Prostate gland (tissue), 2 donors: ENCODE results near the gene SMIM35. TPM values are rescaled to one million over a fixed set of nuclear protein-coding genes. Genes with fewer than 3 reads are reported as not detected.

ENCODE experiments used
- DNase-seq: peaks from one replicate; pipeline ENCODE4 v3.0.0-alpha.2; 2019; ENCODE audit warnings: low spot score
- H3K27ac ChIP-seq, 2 donors: fragments of 200-600 bp; sonication (generic); 2 replicates each; pipeline ENCODE4 v1.5.1; 2017 to 2019
- H3K27me3 ChIP-seq: fragments of 200-600 bp; sonication (generic); replicated peaks from 2 replicates; pipeline ENCODE4 v1.5.1; 2019; ENCODE audit not compliant: insufficient read depth
- H3K36me3 ChIP-seq, 2 donors: fragments of 200-600 bp; sonication (generic); 1 replicate in 1 of 2; 2 replicates in 1 of 2; pipeline versions ENCODE4 v1.5.1 to v1.8.1; 2017 to 2019
- H3K4me1 ChIP-seq: fragments of 200-600 bp; sonication (generic); replicated peaks from 2 replicates; pipeline ENCODE4 v1.5.1; 2019
- H3K4me3 ChIP-seq, 2 donors: fragments of 200-600 bp; sonication (generic); 2 replicates each; pipeline ENCODE4 v1.5.1; 2017 to 2019
- H3K9me3 ChIP-seq: fragments of 200-600 bp; sonication (generic); 2 replicates; pipeline ENCODE4 v1.5.1; 2017
- CTCF ChIP-seq, 4 experiments: fragments of 200-600 bp in 2 of 4; fragments of 450-650 bp in 2 of 4; sonication (generic) in 2 of 4; IDR thresholded peaks; 1 replicate in 3 of 4; 2 replicates in 1 of 4; pipeline ENCODE4 v1.5.1; 2016 to 2019; ENCODE audit warnings: antibody characterized with exemption in 4 of 4, mild to moderate bottlenecking in 2 of 4, moderate library complexity in 2 of 4
- POLR2A ChIP-seq: fragments of 450-650 bp; IDR thresholded peaks from one replicate; pipeline ENCODE4 v1.6.1; 2016; ENCODE audit warnings: antibody characterized with exemption, mild to moderate bottlenecking
- POLR2AphosphoS5 ChIP-seq: sonication (generic); formaldehyde crosslinking; IDR thresholded peaks from one replicate; pipeline ENCODE4 v1.6.1; 2017; ENCODE audit warnings: antibody characterized with exemption
- WGBS: methylation state at CpG from one replicate; pipeline ENCODE4 v1.1.5; 2018; 5-methylcytosine and 5-hydroxymethylcytosine counted together
- intact Hi-C: fragments of 100-400 bp; cut with DNase I; formaldehyde crosslinking; loops from one replicate; pipeline ENCODE4 v1.14.2; 2022
- total RNA-seq, 2 donors: library from RNA; depleted of rRNA; stranded (reverse); fragments of >200 nt; gene quantifications; one replicate each; pipeline ENCODE4 v1.1.0, GENCODE V29; 2016

The SMIM35 gene
- total RNA-seq, 2 donors from 2014 or later = 0.09 TPM; not detected in 1

DNA sequence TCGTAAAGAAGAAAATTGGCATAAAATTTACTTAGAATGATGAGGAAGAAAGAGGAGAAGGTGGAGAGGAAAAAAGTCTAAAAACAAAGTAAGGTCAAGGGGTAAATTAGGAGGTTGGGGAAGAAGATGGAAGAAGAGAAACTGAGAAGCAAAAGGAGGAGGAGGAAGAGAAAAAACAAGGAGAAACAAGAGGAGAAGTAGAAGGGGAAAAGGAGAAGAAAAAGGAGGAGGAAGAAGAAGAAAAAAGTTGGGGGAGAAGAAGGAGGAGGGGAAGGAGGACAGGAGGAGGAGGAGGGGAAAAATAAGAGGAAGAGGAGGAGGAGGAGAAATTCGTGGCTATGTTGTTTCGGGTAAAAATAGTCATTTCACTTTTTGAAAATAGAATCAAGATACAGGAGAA lies 58.1 kb downstream of the SMIM35 start:
- intact Hi-C loops = no loop called here
- H3K9me3 ChIP-seq = no peaks in the 10 kb centered on the region
- no peaks in the 10 kb centered on the region for H3K36me3 ChIP-seq
- H3K27me3 ChIP-seq = peaks cover 2% of the 10 kb centered on the region
- no peak overlapping the region for H3K27ac ChIP-seq
- no peak overlapping the region for H3K4me3 ChIP-seq
- 76% methylated on average over 3 of the region's 3 CpGs for WGBS
- no peak for DNase-seq
- TF ChIP-seq POLR2AphosphoS5 (no peak), CTCF (IDR thresholded peaks at IDR 0.05) (no peak), POLR2A (no peak)
- no peaks in the 10 kb centered on the region for H3K4me1 ChIP-seq

GRCh38 chr11:118027694-118028093 lies 59.1 kb downstream of the SMIM35 start:
- H3K36me3 ChIP-seq = no peaks in the 10 kb centered on the region
- H3K4me1 ChIP-seq = no peaks in the 10 kb centered on the region
- no peak for DNase-seq
- H3K4me3 ChIP-seq = no peak overlapping the region
- no peaks in the 10 kb centered on the region for H3K9me3 ChIP-seq
- intact Hi-C loops = no loop called here
- H3K27ac ChIP-seq = no peak overlapping the region
- peaks cover 2% of the 10 kb centered on the region for H3K27me3 ChIP-seq
- WGBS = 93% methylated on average over 4 of the region's 4 CpGs
- TF ChIP-seq CTCF (IDR thresholded peaks at IDR 0.05) (no peak), POLR2AphosphoS5 (no peak), POLR2A (no peak)

GRCh38 chr11:118021146-118021545 lies 65.6 kb downstream of the SMIM35 start:
- DNase-seq = no peak
- TF ChIP-seq CTCF (IDR thresholded peaks at IDR 0.05) (no peak), POLR2AphosphoS5 (no peak), POLR2A (no peak)

DNA sequence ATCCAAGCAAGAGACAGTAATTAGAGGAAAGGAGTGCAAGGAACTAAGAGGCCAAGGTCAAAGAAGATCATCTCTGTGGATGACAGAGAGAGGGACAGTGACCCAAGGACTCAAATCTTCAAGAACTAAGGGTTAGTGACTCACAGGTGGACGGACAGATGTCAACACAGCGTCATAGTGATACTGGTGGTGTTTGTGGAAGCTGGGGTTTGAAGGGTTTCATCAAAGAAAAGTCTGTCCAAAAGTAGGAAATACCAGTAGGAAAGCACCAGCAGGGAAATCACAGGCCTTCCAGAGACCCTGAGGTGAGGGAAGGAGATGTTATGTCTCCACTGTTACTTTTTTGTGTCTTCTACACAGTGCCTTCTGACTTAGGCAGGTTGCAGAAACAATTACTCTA lies 68.4 kb downstream of the SMIM35 start:
- Histone ChIP-seq H3K4me1 (no peaks in the 10 kb centered on the region), H3K36me3 (no peaks in the 10 kb centered on the region)
- 97% methylated on average over 2 of the region's 2 CpGs for WGBS

More at GRCh38 chr11:118021146-118021545, 65.6 kb downstream of the SMIM35 start:
- Histone ChIP-seq H3K27ac (no peak overlapping the region), H3K27me3 (no peaks in the 10 kb centered on the region), H3K4me1 (no peaks in the 10 kb centered on the region), H3K36me3 (no peaks in the 10 kb centered on the region), H3K4me3 (no peak overlapping the region), H3K9me3 (no peaks in the 10 kb centered on the region)
- WGBS = 97% methylated on average over 1 of the region's 1 CpG
- intact Hi-C loops = no loop called here

More for the DNA sequence above, 68.4 kb downstream of the SMIM35 start:
- DNase-seq = no peak
- Histone ChIP-seq H3K9me3 (no peaks in the 10 kb centered on the region), H3K27me3 (no peaks in the 10 kb centered on the region), H3K4me3 (no peak overlapping the region), H3K27ac (no peak overlapping the region)
- TF ChIP-seq POLR2AphosphoS5 (no peak), POLR2A (no peak), CTCF (IDR thresholded peaks at IDR 0.05) (no peak)
- intact Hi-C loops = no loop called here
